Panc1 (cell line): ENCODE results near the gene PPIL1. TPM values are rescaled to one million over a fixed set of nuclear protein-coding genes. Genes with fewer than 3 reads are reported as not detected.

ENCODE experiments used
- ATAC-seq: fragments of 200-7000 bp; cut with Tn5 transposase; 2 replicates; pipeline ENCODE4 v1.9.1; 2020; ENCODE audit warnings: mild to moderate bottlenecking, moderate library complexity
- BruUV-seq: library from RNA; stranded (reverse); fragments of 400-500 nt; replicated peaks from 2 replicates; lab custom pipeline; 2021; lab: Mats Ljungman, UMichigan
- CTCF ChIA-PET: fragments of 300-600 bp; sonication (Branson Sonifier 250); formaldehyde crosslinking; loops from one replicate; lab custom pipeline; 2022; ENCODE audit warnings: antibody characterized with exemption; lab: Charles Lee
- POLR2A ChIA-PET: fragments of 300-600 bp; sonication (Branson Sonifier 250); formaldehyde crosslinking; loops from one replicate; lab custom pipeline; 2022; ENCODE audit warnings: antibody characterized with exemption; lab: Charles Lee
- DNase-seq: peaks from one replicate; pipeline ENCODE4 v3.0.0-alpha.2; 2010; ENCODE audit warnings: low read depth, low spot score
- H3K27ac ChIP-seq: 2 replicates; pipeline ENCODE4 v1.5.1; 2011; ENCODE audit warnings: mild to moderate bottlenecking, low read length, inconsistent platforms
- H3K27me3 ChIP-seq: fragments of 200-500 bp; sonication (Bioruptor generic); 2 replicates; pipeline ENCODE4 v1.6.0; 2014; ENCODE audit warnings: low read length, inconsistent platforms; ENCODE audit not compliant: control insufficient read depth, insufficient read depth
- H3K36me3 ChIP-seq: fragments of 200-500 bp; sonication (Bioruptor generic); 2 replicates; pipeline ENCODE4 v1.5.1; 2014; ENCODE audit warnings: inconsistent platforms, mild to moderate bottlenecking, low read length, moderate library complexity; ENCODE audit not compliant: control insufficient read depth, insufficient read depth
- H3K4me1 ChIP-seq: 2 replicates; pipeline ENCODE4 v1.5.1; 2011; ENCODE audit warnings: inconsistent platforms, mild to moderate bottlenecking, low read length, moderate library complexity; ENCODE audit not compliant: control insufficient read depth, insufficient read depth
- H3K4me3 ChIP-seq, 2 experiments: 2 replicates each; pipeline ENCODE4 v1.5.1; 2011 to 2012; ENCODE audit warnings: low read depth in 2 of 2, low read length in 2 of 2, mild to moderate bottlenecking in 2 of 2, inconsistent platforms in 1 of 2, moderate library complexity in 1 of 2
- H3K9me3 ChIP-seq: fragments of 200-500 bp; sonication (Bioruptor generic); 2 replicates; pipeline ENCODE4 v1.5.1; 2014; ENCODE audit warnings: low read depth, mild to moderate bottlenecking, inconsistent platforms, low read length, moderate library complexity; ENCODE audit not compliant: control insufficient read depth, insufficient read depth
- CTCF ChIP-seq: fragments of 450-650 bp; IDR thresholded peaks from 2 replicates; pipeline ENCODE4 v1.5.1; 2017; ENCODE audit warnings: mild to moderate bottlenecking
- POLR2AphosphoS5 ChIP-seq: IDR thresholded peaks from 2 replicates; pipeline ENCODE4 v1.6.1; 2012; ENCODE audit warnings: mild to moderate bottlenecking, low read depth, low read length, moderate library complexity
- REST ChIP-seq, 2 experiments: IDR thresholded peaks; 2 replicates each; pipeline ENCODE4 v1.6.1; 2011 to 2012; ENCODE audit warnings: low read depth in 2 of 2, control low read depth in 1 of 2, low read length in 1 of 2, mild to moderate bottlenecking in 1 of 2, moderate library complexity in 1 of 2; ENCODE audit not compliant: insufficient read depth in 1 of 2
- SIN3A ChIP-seq: IDR thresholded peaks from 2 replicates; pipeline ENCODE4 v1.6.1; 2012; ENCODE audit warnings: low read depth, mild to moderate bottlenecking, low read length, moderate library complexity, borderline replicate concordance; ENCODE audit not compliant: insufficient read depth
- TCF7L2 ChIP-seq: IDR thresholded peaks from 2 replicates; pipeline ENCODE4 v1.6.1; 2011; ENCODE audit warnings: mild to moderate bottlenecking, low read depth, low read length, inconsistent platforms
- in situ Hi-C: cut with HindIII; loops from 2 replicates; pipeline ENCODE4 v1.10.0; 2016; ENCODE audit warnings: low sequenced_read_pairs, low pct_unique_long_range_greater_than_20kb
- intact Hi-C: fragments of 100-400 bp; cut with micrococcal nuclease; formaldehyde crosslinking; loops from one replicate; pipeline ENCODE4 v1.10.0; 2022; ENCODE audit not compliant: unreplicated experiment
- total RNA-seq: library from RNA; stranded (reverse); gene quantifications from one replicate; pipeline ENCODE4 v1.2.1, GENCODE V29; 2021; ENCODE audit not compliant: unreplicated experiment

PPIL1 gene
- total RNA-seq, 1 experiment from 2014 or later: 44.1 TPM

DNA sequence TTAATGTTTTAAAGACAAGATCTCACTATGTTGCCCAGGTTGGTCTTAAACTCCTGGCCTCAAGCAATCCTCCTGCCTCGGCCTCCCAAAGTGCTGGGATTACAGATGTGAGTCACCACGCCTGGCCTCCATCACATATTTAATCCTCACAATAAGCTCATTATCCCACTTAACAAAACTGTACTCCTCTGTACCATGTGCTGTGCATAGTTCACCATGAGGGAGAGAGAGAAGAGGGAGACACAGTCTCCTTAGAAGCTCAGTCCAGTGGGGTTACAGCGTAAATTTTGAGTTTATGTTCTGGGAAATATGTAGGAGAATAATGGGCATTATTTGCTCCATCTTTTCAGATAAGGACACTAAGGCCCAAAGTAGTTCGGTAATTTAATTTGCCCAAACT is 27.5 kb downstream of the PPIL1 start:
- ATAC-seq: no peak
- Histone ChIP-seq H3K4me1 (no peaks in the 10 kb centered on the region; the same call in 1 of the 2 replicates), H3K36me3 (no peaks in the 10 kb centered on the region), H3K27ac (no peak overlapping the region), H3K4me3 (no peak overlapping the region), H3K9me3 (no peaks in the 10 kb centered on the region), H3K27me3 (no peaks in the 10 kb centered on the region)
- no TSS peak for BruUV-seq
- ChIA-PET POLR2A (no interaction called here), CTCF (no interaction called here)
- DNase-seq: no peak
- intact Hi-C loops: loop anchor here (10.0 kb wide), 1 partner anchor 232 kb away; no protein-coding TSS in a partner anchor
- TF ChIP-seq TCF7L2 (no peak), POLR2AphosphoS5 (no peak), CTCF (no peak), REST (IDR thresholded peaks at IDR 0.05; ENCODE audit: insufficient read depth in 1 of 2, low read depth in 2 of 2, low read length in 1 of 2) (no peak), SIN3A (no peak)
- in situ Hi-C loops: no loop called here

DNA sequence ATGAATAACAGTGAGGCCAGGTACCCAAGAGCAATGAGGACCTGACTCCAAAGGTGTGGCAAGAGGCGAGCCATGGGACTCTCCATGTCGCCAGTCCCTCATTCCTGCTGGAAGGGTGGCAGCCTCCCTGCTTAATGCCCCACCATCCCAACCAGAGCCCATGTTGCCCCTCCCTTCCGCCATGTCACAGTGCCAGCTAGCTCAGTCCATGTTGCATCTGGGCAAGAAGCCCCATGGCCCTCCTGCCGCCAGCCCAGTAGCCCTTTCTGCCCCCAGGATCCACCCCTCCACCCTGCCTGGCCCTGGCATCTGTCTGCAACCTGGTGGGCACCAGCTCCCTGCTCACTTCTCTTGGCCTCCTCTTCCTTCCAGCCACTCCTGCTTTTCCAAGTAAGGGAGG is 29.4 kb downstream of the PPIL1 start:
- DNase-seq (no peak), ATAC-seq (no peak)
- intact Hi-C loops (loop anchor here (10.0 kb wide), 1 partner anchor 230 kb away; no protein-coding TSS in a partner anchor), in situ Hi-C loops (no loop called here)
- no peak overlapping the region for H3K27ac ChIP-seq
- no peaks in the 10 kb centered on the region for H3K27me3 ChIP-seq
- H3K36me3 ChIP-seq: no peaks in the 10 kb centered on the region
- POLR2A ChIA-PET: interaction anchor here (0.6 kb wide), 1 partner anchor 23 kb away, joined by 3 read pairs; no protein-coding TSS in a partner anchor
- CTCF ChIA-PET: no interaction called here
- peaks cover 10% of the 10 kb centered on the region for H3K4me1 ChIP-seq
- H3K9me3 ChIP-seq: no peaks in the 10 kb centered on the region
- BruUV-seq: no TSS peak
- no peak overlapping the region for H3K4me3 ChIP-seq
- TF ChIP-seq POLR2AphosphoS5: no peak
- no peak for TF ChIP-seq CTCF
- TF ChIP-seq REST (IDR thresholded peaks at IDR 0.05; ENCODE audit: insufficient read depth in 1 of 2, low read depth in 2 of 2, low read length in 1 of 2): no peak
- no peak for TF ChIP-seq SIN3A
- no peak for TF ChIP-seq TCF7L2
